ENCODE data around the gene RING1.

GRCh38 chr6:33173535-33174180 is 34.6 kb upstream of the RING1 start:
- no peak for TF ChIP-seq POLR2A (IDR thresholded peaks at IDR 0.05)
- TF ChIP-seq, protein P1, sequence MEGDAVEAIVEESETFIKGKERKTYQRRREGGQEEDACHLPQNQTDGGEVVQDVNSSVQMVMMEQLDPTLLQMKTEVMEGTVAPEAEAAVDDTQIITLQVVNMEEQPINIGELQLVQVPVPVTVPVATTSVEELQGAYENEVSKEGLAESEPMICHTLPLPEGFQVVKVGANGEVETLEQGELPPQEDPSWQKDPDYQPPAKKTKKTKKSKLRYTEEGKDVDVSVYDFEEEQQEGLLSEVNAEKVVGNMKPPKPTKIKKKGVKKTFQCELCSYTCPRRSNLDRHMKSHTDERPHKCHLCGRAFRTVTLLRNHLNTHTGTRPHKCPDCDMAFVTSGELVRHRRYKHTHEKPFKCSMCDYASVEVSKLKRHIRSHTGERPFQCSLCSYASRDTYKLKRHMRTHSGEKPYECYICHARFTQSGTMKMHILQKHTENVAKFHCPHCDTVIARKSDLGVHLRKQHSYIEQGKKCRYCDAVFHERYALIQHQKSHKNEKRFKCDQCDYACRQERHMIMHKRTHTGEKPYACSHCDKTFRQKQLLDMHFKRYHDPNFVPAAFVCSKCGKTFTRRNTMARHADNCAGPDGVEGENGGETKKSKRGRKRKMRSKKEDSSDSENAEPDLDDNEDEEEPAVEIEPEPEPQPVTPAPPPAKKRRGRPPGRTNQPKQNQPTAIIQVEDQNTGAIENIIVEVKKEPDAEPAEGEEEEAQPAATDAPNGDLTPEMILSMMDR (IDR thresholded peaks at IDR 0.05): no peak
